ENCODE data around the gene SPIRE2. TPM values are rescaled to one million over a fixed set of nuclear protein-coding genes. Genes with fewer than 3 reads are reported as not detected.
"Not testable (repeated sequence)": the region's sequence is repeated elsewhere in the genome, so short reads cannot be mapped to it uniquely, and the experiment has no call there.

The SPIRE2 gene
- polyA plus RNA-seq, 1 experiment: 1.5 TPM

DNA sequence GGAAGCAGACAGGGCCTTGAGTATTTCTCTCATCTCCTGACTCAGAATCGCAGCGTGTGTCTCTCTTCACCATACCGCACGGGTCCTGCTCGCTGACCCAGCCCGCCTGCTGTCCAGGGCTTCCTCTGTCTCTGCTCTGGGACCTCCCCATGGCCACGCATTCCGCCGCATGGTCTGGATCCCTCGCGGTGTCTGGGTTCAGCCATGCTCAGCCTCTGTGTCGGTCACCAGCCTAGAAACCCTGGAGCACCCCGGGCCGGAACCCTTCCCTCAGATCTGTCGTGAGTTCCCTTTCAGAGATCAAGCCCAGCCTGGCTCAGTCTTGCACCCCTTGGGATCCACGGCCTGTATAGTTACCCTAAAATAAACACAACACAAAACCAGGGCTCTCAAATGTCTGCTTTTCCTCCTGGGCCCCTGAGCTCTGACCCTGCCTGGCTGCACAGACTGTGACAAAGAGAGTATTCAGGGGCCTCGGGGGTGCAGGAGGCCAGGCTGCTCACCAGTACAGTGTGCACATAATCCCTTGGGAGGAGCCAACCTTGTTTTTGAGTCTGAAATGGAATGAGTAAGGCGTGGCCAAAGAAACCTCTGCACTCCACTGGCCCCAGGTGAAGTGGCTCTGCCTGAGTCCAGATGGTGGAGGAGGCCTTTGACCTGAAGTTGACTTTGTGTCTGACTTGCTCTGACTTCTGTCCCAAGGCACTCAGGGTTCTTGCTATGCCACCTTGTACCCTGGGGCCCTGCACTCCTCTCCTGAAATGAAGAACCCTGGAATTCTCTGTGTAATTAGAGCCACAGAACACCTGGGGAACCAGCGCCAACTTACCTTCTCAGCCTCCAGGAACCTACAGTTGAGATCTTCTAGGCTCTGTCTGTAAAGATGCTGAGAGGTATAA, 5.8 kb upstream of the SPIRE2 start:
- no peak for DNase-seq (ENCODE audit: low read depth, low spot score)
- CTCF ChIA-PET: no interaction called here
- Histone ChIP-seq H3K9me3 (ENCODE audit: control insufficient read depth, insufficient read depth, low read length) (peaks cover 4% of the 10 kb centered on the region; the same call in 1 of the 2 replicates), H3K27me3 (ENCODE audit: control insufficient read depth, insufficient read depth, low read length) (no peaks in the 10 kb centered on the region), H3K4me3 (ENCODE audit: low read depth, low read length) (no peak overlapping the region), H3K27ac (ENCODE audit: low read depth, low read length) (no peak overlapping the region)
- POLR2A ChIA-PET: no interaction called here
- TF ChIP-seq, protein P1, sequence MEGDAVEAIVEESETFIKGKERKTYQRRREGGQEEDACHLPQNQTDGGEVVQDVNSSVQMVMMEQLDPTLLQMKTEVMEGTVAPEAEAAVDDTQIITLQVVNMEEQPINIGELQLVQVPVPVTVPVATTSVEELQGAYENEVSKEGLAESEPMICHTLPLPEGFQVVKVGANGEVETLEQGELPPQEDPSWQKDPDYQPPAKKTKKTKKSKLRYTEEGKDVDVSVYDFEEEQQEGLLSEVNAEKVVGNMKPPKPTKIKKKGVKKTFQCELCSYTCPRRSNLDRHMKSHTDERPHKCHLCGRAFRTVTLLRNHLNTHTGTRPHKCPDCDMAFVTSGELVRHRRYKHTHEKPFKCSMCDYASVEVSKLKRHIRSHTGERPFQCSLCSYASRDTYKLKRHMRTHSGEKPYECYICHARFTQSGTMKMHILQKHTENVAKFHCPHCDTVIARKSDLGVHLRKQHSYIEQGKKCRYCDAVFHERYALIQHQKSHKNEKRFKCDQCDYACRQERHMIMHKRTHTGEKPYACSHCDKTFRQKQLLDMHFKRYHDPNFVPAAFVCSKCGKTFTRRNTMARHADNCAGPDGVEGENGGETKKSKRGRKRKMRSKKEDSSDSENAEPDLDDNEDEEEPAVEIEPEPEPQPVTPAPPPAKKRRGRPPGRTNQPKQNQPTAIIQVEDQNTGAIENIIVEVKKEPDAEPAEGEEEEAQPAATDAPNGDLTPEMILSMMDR (IDR thresholded peaks at IDR 0.05; ENCODE audit: low read depth, low read length): no peak

DNA sequence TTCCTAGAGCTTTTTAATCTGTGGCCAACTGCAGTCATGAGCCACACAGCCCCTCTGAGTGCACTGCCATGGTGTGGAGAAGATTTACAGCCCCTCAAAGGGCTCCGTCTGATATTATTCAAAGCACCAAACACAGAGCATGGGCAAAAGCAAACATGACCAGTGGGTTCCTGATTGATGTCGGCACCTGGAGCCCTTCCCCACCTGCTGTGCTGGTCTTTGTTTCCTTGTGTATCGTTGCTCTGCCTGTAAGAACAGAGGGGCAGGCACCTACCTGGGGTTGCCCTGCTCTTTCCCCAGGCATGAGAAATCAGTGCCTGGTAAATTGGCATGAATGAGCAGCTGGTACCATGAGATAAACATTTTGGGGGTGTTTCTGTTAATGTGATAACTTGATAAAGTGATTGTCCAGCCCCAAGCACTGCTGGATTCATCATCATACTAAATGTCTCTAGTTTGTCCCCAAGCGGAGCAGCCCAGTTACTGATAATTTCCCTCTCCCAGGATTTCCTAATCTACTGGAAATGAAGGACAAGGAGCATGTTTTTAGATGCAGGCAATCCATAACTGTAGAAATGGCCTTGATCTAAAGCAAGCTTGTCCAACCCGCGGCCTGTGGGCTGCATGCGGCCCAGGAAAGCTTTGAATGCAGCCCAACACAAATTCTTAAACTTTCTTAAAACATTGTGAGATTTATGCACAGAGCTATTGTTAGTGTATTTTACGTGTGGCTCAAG, 5.0 kb upstream of the SPIRE2 start:
- H3K27ac ChIP-seq (ENCODE audit: low read depth, low read length): no peak overlapping the region
- no peaks in the 10 kb centered on the region; the same call in 1 of the 2 replicates for H3K9me3 ChIP-seq (ENCODE audit: control insufficient read depth, insufficient read depth, low read length)
- TF ChIP-seq, protein P1 (IDR thresholded peaks at IDR 0.05; ENCODE audit: low read depth, low read length): no peak
- POLR2A ChIA-PET: interaction anchor here (0.6 kb wide), 1 partner anchor 11 kb away, joined by 4 read pairs; no protein-coding TSS in a partner anchor
- DNase-seq (ENCODE audit: low read depth, low spot score): no peak
- no peaks in the 10 kb centered on the region for H3K27me3 ChIP-seq (ENCODE audit: control insufficient read depth, insufficient read depth, low read length)
- no peak overlapping the region for H3K4me3 ChIP-seq (ENCODE audit: low read depth, low read length)
- CTCF ChIA-PET: no interaction called here

DNA sequence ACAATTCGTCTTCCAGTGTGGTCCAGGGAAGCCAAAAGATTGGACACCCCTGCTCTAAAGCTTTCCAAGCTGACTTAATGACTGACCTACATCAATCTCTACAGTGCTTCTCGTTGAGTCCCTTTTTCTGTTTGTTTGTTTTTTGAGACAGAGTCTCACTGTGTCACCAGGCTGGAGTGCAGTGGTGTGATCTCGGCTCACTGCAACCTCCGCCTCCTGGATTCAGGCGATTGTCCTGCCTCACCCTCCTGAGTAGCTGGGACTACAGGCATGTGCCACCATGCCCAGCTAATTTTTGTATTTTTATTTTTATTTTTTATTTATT, 4.5 kb upstream of the SPIRE2 start:
- H3K27me3 ChIP-seq (ENCODE audit: control insufficient read depth, insufficient read depth, low read length); H3K4me3 ChIP-seq (ENCODE audit: low read depth, low read length); CTCF ChIA-PET; H3K9me3 ChIP-seq (ENCODE audit: control insufficient read depth, insufficient read depth, low read length); DNase-seq (ENCODE audit: low read depth, low spot score); H3K27ac ChIP-seq (ENCODE audit: low read depth, low read length): not testable (repeated sequence)
- POLR2A ChIA-PET: interaction anchor here (0.6 kb wide), 1 partner anchor 11 kb away, joined by 4 read pairs; no protein-coding TSS in a partner anchor

DNA sequence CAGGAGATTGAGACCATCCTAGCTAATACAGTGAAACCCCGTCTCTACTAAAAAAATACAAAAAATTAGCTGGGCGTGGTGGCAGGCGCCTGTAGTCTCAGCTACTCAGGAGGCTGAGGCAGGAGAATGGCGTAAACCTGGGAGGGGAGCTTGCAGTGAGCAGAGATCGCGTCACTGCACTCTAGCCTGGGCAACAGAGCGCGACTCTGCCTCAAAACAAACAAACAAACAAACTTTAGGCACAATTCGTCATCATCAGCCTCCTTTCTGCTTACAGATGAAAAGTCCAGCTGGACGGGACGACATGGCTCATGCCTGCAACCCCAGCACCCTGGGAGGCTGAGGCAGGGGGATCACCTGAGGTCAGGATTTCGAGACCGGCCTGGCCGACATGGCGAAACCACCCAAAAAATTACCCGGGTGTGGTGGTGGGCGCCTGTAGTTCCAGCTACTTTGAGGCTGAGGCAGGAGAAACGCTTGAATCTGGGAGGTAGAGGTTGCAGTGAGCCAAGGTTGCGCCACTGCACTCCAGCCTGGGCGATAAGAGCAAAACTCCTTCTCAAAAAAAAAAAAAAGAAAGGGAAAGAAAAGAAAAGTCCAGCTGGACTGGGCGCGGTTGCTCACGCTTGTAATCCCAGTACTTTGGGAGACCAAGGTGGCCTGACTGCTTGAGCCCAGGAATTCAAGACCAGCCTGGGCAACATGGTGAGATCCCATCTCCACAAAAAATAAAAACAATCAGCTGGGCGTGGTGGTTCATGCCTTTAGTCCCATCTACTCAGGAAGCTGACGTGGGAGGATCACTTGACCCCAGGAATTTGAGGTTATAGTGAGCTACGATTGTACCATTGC, 1.5 kb upstream of the SPIRE2 start:
- no peak overlapping the region for H3K4me3 ChIP-seq (ENCODE audit: low read depth, low read length)
- TF ChIP-seq, protein P1 (IDR thresholded peaks at IDR 0.05; ENCODE audit: low read depth, low read length): no peak
- no peaks in the 10 kb centered on the region for H3K27me3 ChIP-seq (ENCODE audit: control insufficient read depth, insufficient read depth, low read length)
- DNase-seq (ENCODE audit: low read depth, low spot score): no peak
- no peak overlapping the region for H3K27ac ChIP-seq (ENCODE audit: low read depth, low read length)
- POLR2A ChIA-PET: interaction anchor here (0.5 kb wide), 1 partner anchor 35 kb away, joined by 5 read pairs; no protein-coding TSS in a partner anchor
- no peaks in the 10 kb centered on the region; the same call in 1 of the 2 replicates for H3K9me3 ChIP-seq (ENCODE audit: control insufficient read depth, insufficient read depth, low read length)
- CTCF ChIA-PET: interaction anchor here (0.7 to 1.6 kb wide), 3 partner anchors 34 to 126 kb away, joined by 3 to 7 read pairs (median 4); no protein-coding TSS in a partner anchor
